Endodermal cell (in vitro differentiated cells): ENCODE results near the gene HNRNPM. TPM values are rescaled to one million over a fixed set of nuclear protein-coding genes. Genes with fewer than 3 reads are reported as not detected.
"Not testable (repeated sequence)": the region's sequence is repeated elsewhere in the genome, so short reads cannot be mapped to it uniquely, and the experiment has no call there.

Source experiments
- DNase-seq: peaks from one replicate; pipeline ENCODE4 v3.0.0-alpha.2; 2017
- H3K27ac ChIP-seq: 2 replicates; pipeline ENCODE4 v1.5.1; 2013; ENCODE audit warnings: mild to moderate bottlenecking, low read depth, low read length, moderate library complexity
- H3K27me3 ChIP-seq: 2 replicates; pipeline ENCODE4 v1.6.1; 2013; ENCODE audit warnings: mild to moderate bottlenecking, low read length, moderate library complexity; ENCODE audit not compliant: insufficient read depth, control insufficient read depth, poor library complexity, severe bottlenecking
- H3K36me3 ChIP-seq: 2 replicates; pipeline ENCODE4 v1.7.0; 2013; ENCODE audit warnings: mild to moderate bottlenecking, low read length, moderate library complexity; ENCODE audit not compliant: control insufficient read depth, insufficient read depth
- H3K4me1 ChIP-seq: one replicate; pipeline ENCODE4 v1.7.0; 2013; ENCODE audit warnings: low read length; ENCODE audit not compliant: control insufficient read depth, insufficient read depth
- H3K4me3 ChIP-seq: 2 replicates; pipeline ENCODE4 v1.5.1; 2013; ENCODE audit warnings: mild to moderate bottlenecking, low read length, moderate library complexity
- H3K9ac ChIP-seq: 2 replicates; pipeline ENCODE4 v1.6.1; 2013; ENCODE audit warnings: mild to moderate bottlenecking, low read length, moderate library complexity; ENCODE audit not compliant: poor library complexity, severe bottlenecking; ENCODE audit errors: extremely low read depth
- H3K9me3 ChIP-seq: 2 replicates; pipeline ENCODE4 v1.6.1; 2013; ENCODE audit warnings: mild to moderate bottlenecking, low read length, moderate library complexity; ENCODE audit not compliant: control insufficient read depth
- H3K27ac Mint-ChIP-seq: 2 replicates; pipeline ENCODE4 v1.8.0; 2020; ENCODE audit warnings: mixed read lengths
- H3K27me3 Mint-ChIP-seq: 2 replicates; pipeline ENCODE4 v1.8.0; 2021; ENCODE audit warnings: mild to moderate bottlenecking, mixed read lengths; ENCODE audit not compliant: insufficient read depth
- H3K36me3 Mint-ChIP-seq: 2 replicates; pipeline ENCODE4 v1.8.0; 2020; ENCODE audit warnings: low read depth, mixed read lengths
- H3K4me1 Mint-ChIP-seq: 2 replicates; pipeline ENCODE4 v1.8.0; 2020; ENCODE audit warnings: mixed read lengths
- H3K4me3 Mint-ChIP-seq: 2 replicates; pipeline ENCODE4 v1.8.0; 2020; ENCODE audit warnings: mild to moderate bottlenecking, moderate library complexity, mixed read lengths
- H3K9me3 Mint-ChIP-seq: 2 replicates; pipeline ENCODE4 v1.8.0; 2020; ENCODE audit warnings: mild to moderate bottlenecking, mixed read lengths
- CTCF ChIP-seq: fragments of 200-600 bp; sonication (generic); conservative IDR thresholded peaks from 2 replicates; pipeline ENCODE4 v1.5.0; 2021; ENCODE audit warnings: antibody characterized with exemption, mild to moderate bottlenecking
- WGBS, 2 experiments: methylation state at CpG; one replicate each; pipeline versions ENCODE4 v1.1.5 to v1.1.7; 2013; ENCODE audit warnings: missing lambda C conversion rate in 2 of 2, mixed read lengths in 1 of 2; ENCODE audit not compliant: insufficient coverage in 1 of 2, insufficient read length in 1 of 2; 5-methylcytosine and 5-hydroxymethylcytosine counted together
- total RNA-seq, 2 donors: library from RNA; stranded (reverse); fragmentation: NEBNext Ultra II Directional in 1 of 2; extraction: Animal tissue kit (Norgen Biotek cat#: 25700) in 1 of 2; gene quantifications; 2 replicates in 1 of 2; 3 replicates in 1 of 2; pipeline ENCODE4 v1.2.1, GENCODE V29; 2021

HNRNPM gene
- total RNA-seq, 2 donors from 2014 or later: 271 to 370 TPM

- peaks cover 29% of the 10 kb centered on the region for H3K36me3 Mint-ChIP-seq
- 97% methylated on average over 19 to 20 of the region's 20 CpGs for WGBS, 2 experiments
- no peaks in the 10 kb centered on the region for H3K9me3 Mint-ChIP-seq
These were observed 14.1 kb upstream of the HNRNPM start for GRCh38 chr19:8430650-8431049.

GRCh38 chr19:8438236-8438635, 6.5 kb upstream of the HNRNPM start:
- Mint-ChIP-seq H3K27ac (no peak overlapping the region), H3K9me3 (no peaks in the 10 kb centered on the region), H3K27me3 (no peaks in the 10 kb centered on the region), H3K4me3 (no peak overlapping the region), H3K36me3 (peaks cover 28% of the 10 kb centered on the region), H3K4me1 (peaks cover 6% of the 10 kb centered on the region)
- H3K4me3 ChIP-seq: no peak overlapping the region
- H3K9me3 ChIP-seq: no peaks in the 10 kb centered on the region
- no peak for TF ChIP-seq CTCF
- no peaks in the 10 kb centered on the region for H3K36me3 ChIP-seq
- H3K27ac ChIP-seq: no peak overlapping the region
- DNase-seq: no peak
- H3K9ac ChIP-seq: no peak overlapping the region
- H3K27me3 ChIP-seq: no peaks in the 10 kb centered on the region
- WGBS, 2 experiments: 92 to 96% methylated on average over 12 of the region's 12 CpGs
- no peaks in the 10 kb centered on the region for H3K4me1 ChIP-seq

More at GRCh38 chr19:8430650-8431049, 14.1 kb upstream of the HNRNPM start:
- no peak for DNase-seq
- no peak overlapping the region for H3K9ac ChIP-seq
- peaks cover 4% of the 10 kb centered on the region for H3K36me3 ChIP-seq
- no peak overlapping the region for H3K4me3 Mint-ChIP-seq
- peaks cover 4% of the 10 kb centered on the region for H3K4me1 Mint-ChIP-seq
- H3K27me3 Mint-ChIP-seq: no peaks in the 10 kb centered on the region
- H3K9me3 ChIP-seq: no peaks in the 10 kb centered on the region
- H3K4me3 ChIP-seq: no peak overlapping the region
- H3K4me1 ChIP-seq: no peaks in the 10 kb centered on the region
- no peaks in the 10 kb centered on the region for H3K27me3 ChIP-seq
- H3K27ac Mint-ChIP-seq: no peak overlapping the region
- TF ChIP-seq CTCF: no peak
- no peak overlapping the region for H3K27ac ChIP-seq

GRCh38 chr19:8441725-8442544, 2.8 kb upstream of the HNRNPM start:
- Histone ChIP-seq H3K4me3 (no peak overlapping the region), H3K9ac (no peak overlapping the region), H3K27ac (peak overlapping the region; percentile 57), H3K9me3 (no peaks in the 10 kb centered on the region), H3K36me3 (peaks cover 12% of the 10 kb centered on the region), H3K27me3 (no peaks in the 10 kb centered on the region), H3K4me1 (no peaks in the 10 kb centered on the region)
- Mint-ChIP-seq H3K36me3 (peaks cover 31% of the 10 kb centered on the region), H3K9me3 (no peaks in the 10 kb centered on the region), H3K27me3 (no peaks in the 10 kb centered on the region), H3K4me3 (no peak overlapping the region), H3K27ac (peak overlapping the region; percentile 78), H3K4me1 (peaks cover 17% of the 10 kb centered on the region)
- no peak for TF ChIP-seq CTCF
- 87 to 95% methylated on average over 2 to 6 of the region's 6 CpGs for WGBS, 2 experiments
- DNase-seq: peak; percentile 58

GRCh38 chr19:8444140-8444676, 567 bp upstream of the HNRNPM start:
- H3K9ac ChIP-seq: peak overlapping the region; percentile 99
- 50 to 71% methylated on average over 22 to 32 of the region's 32 CpGs for WGBS, 2 experiments
- H3K27me3 ChIP-seq, DNase-seq, H3K27me3 Mint-ChIP-seq, H3K27ac ChIP-seq, H3K9me3 Mint-ChIP-seq, H3K4me1 ChIP-seq, H3K9me3 ChIP-seq: not testable (repeated sequence)
- peaks cover 32% of the 10 kb centered on the region for H3K4me1 Mint-ChIP-seq
- peaks cover 30% of the 10 kb centered on the region for H3K36me3 Mint-ChIP-seq
- peaks cover 18% of the 10 kb centered on the region for H3K36me3 ChIP-seq
- H3K4me3 Mint-ChIP-seq: peak overlapping the region; percentile 95
- H3K4me3 ChIP-seq: peak overlapping the region; percentile 96
- H3K27ac Mint-ChIP-seq: peak overlapping the region; percentile 93
